CD4-positive, alpha-beta memory T cell (primary cell): ENCODE measurements around the gene GRAP2. TPM values are rescaled to one million over a fixed set of nuclear protein-coding genes. Genes with fewer than 3 reads are reported as not detected.
"Not testable (repeated sequence)": the region's sequence is repeated elsewhere in the genome, so short reads cannot be mapped to it uniquely, and the experiment has no call there.

Experiments
- CTCF ChIA-PET: fragments of 350-600 bp; sonication (Branson Sonifier 250); formaldehyde crosslinking; loops from one replicate; lab custom pipeline; 2021; ENCODE audit warnings: inconsistent platforms; ENCODE audit not compliant: partially characterized antibody; lab: Charles Lee
- POLR2A ChIA-PET: fragments of 350-600 bp; sonication (Branson Sonifier 250); formaldehyde crosslinking; loops from one replicate; lab custom pipeline; 2021; ENCODE audit not compliant: partially characterized antibody; lab: Charles Lee
- DNase-seq, 5 donors: peaks; one replicate each; pipeline versions ENCODE4 v3.0.0 to v3.0.0-alpha.2; 2020 to 2022; ENCODE audit warnings: mixed read lengths in 1 of 5
- H3K27ac ChIP-seq: one replicate; pipeline ENCODE4 v1.7.0; 2013; ENCODE audit warnings: low read depth, low read length
- H3K27me3 ChIP-seq: 2 replicates; pipeline ENCODE4 v1.7.0; 2013; ENCODE audit warnings: mild to moderate bottlenecking, low read length, moderate library complexity; ENCODE audit not compliant: insufficient read depth
- H3K36me3 ChIP-seq: 2 replicates; pipeline ENCODE4 v1.7.0; 2013; ENCODE audit warnings: mild to moderate bottlenecking, low read length, moderate library complexity; ENCODE audit not compliant: insufficient read depth
- H3K4me1 ChIP-seq: 2 replicates; pipeline ENCODE4 v1.7.0; 2013; ENCODE audit warnings: mild to moderate bottlenecking, low read length, moderate library complexity; ENCODE audit not compliant: insufficient read depth
- H3K4me3 ChIP-seq, 2 donors: one replicate each; pipeline ENCODE4 v1.7.0; 2013; ENCODE audit warnings: low read length in 2 of 2, mild to moderate bottlenecking in 1 of 2
- H3K9me3 ChIP-seq, 2 donors: one replicate each; pipeline ENCODE4 v1.7.0; 2013; ENCODE audit warnings: low read length in 2 of 2, control low read depth in 1 of 2; ENCODE audit not compliant: control insufficient read depth in 1 of 2
- H3K27ac Mint-ChIP-seq, 7 donors: one replicate each; pipeline ENCODE4 v1.8.0; 2020 to 2021; ENCODE audit warnings: mixed read lengths in 7 of 7, mild to moderate bottlenecking in 6 of 7, inconsistent platforms in 3 of 7, moderate library complexity in 3 of 7
- H3K27me3 Mint-ChIP-seq, 2 donors: one replicate each; pipeline ENCODE4 v1.8.0; 2020 to 2021; ENCODE audit warnings: mixed read lengths in 2 of 2
- H3K36me3 Mint-ChIP-seq, 2 donors: one replicate each; pipeline ENCODE4 v1.8.0; 2020 to 2021; ENCODE audit warnings: mixed read lengths in 2 of 2, inconsistent platforms in 1 of 2, mild to moderate bottlenecking in 1 of 2
- H3K4me1 Mint-ChIP-seq, 4 donors: one replicate each; pipeline ENCODE4 v1.8.0; 2020 to 2021; ENCODE audit warnings: mixed read lengths in 4 of 4, mild to moderate bottlenecking in 1 of 4
- H3K4me3 Mint-ChIP-seq, 8 donors: one replicate each; pipeline ENCODE4 v1.8.0; 2020 to 2021; ENCODE audit warnings: mixed read lengths in 8 of 8, mild to moderate bottlenecking in 7 of 8, moderate library complexity in 6 of 8, inconsistent platforms in 3 of 8
- H3K9me3 Mint-ChIP-seq, 8 donors: one replicate each; pipeline ENCODE4 v1.8.0; 2020 to 2021; ENCODE audit warnings: mixed read lengths in 8 of 8, mild to moderate bottlenecking in 5 of 8, inconsistent platforms in 3 of 8, moderate library complexity in 1 of 8
- intact Hi-C: fragments of 100-400 bp; cut with micrococcal nuclease; formaldehyde crosslinking; loops from one replicate; pipeline ENCODE4 v1.15.1; 2023
- polyA plus RNA-seq, 2 donors: library from polyadenylated mRNA; unstranded; fragments of 300-500 nt; fragmentation: Illumina TruSeq; gene quantifications; one replicate each; pipeline ENCODE4 v1.2.3, GENCODE V29; 2021
- total RNA-seq, 2 experiments: library from RNA; stranded (reverse); gene quantifications; one replicate each; pipeline ENCODE4 v1.2.3, GENCODE V29; 2021

The GRAP2 gene
- total and polyA plus RNA-seq, 4 experiments from 2014 or later = 53.1 to 140 (median 110) TPM

GRCh38 chr22:39869797-39870196 is 31.1 kb upstream of the GRAP2 start:
- POLR2A ChIA-PET, intact Hi-C loops, H3K27me3 ChIP-seq, H3K27ac ChIP-seq, H3K36me3 Mint-ChIP-seq, H3K36me3 ChIP-seq, H3K4me1 ChIP-seq, H3K27me3 Mint-ChIP-seq, H3K4me1 Mint-ChIP-seq, H3K9me3 ChIP-seq, H3K27ac Mint-ChIP-seq, H3K4me3 Mint-ChIP-seq, CTCF ChIA-PET, DNase-seq, H3K4me3 ChIP-seq, H3K9me3 Mint-ChIP-seq: not testable (repeated sequence)

GRCh38 chr22:39871008-39871798 is 29.7 kb upstream of the GRAP2 start:
- Histone ChIP-seq H3K4me3 (no peak overlapping the region), H3K27ac (no peak overlapping the region), H3K4me1 (no peaks in the 10 kb centered on the region), H3K9me3 (no peaks in the 10 kb centered on the region), H3K36me3 (no peaks in the 10 kb centered on the region), H3K27me3 (no peaks in the 10 kb centered on the region)
- POLR2A ChIA-PET = interaction anchor here (1.0 kb wide), 1 partner anchor 29 kb away, joined by 3 read pairs; the partner anchor contains the start of gene GRAP2
- no peaks in the 10 kb centered on the region for H3K36me3 Mint-ChIP-seq
- no peak overlapping the region for H3K4me3 Mint-ChIP-seq
- peaks cover 0 to 3% (median 0%) of the 10 kb centered on the region in 4 donors for H3K4me1 Mint-ChIP-seq
- H3K27ac Mint-ChIP-seq = no peak overlapping the region
- CTCF ChIA-PET = interaction anchor here (1.0 to 1.2 kb wide), 2 partner anchors 20 to 21 kb away, joined by 3 read pairs; no protein-coding TSS in a partner anchor
- DNase-seq = no peak
- no peaks in the 10 kb centered on the region for H3K27me3 Mint-ChIP-seq
- intact Hi-C loops = no loop called here
- peaks cover 0 to 4% (median 0%) of the 10 kb centered on the region in 8 donors for H3K9me3 Mint-ChIP-seq

DNA sequence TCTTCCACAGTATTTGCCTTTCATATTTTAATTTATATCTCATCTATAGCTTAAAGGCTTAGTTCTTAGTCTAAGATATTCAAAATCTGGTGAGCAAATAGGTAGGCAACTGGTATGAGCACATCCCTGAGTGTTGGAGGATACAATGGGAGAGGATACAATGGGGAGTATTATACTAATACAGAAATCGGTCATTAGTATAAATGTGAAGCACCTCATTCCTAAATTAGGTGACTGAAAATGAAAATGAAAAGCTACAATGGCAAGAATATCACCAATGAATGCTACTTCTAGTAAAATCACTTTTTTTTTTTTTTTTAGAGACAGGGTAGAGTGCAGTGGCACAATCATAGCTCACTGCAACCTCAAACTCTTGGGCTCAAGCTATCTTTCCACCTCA is 28.3 kb upstream of the GRAP2 start:
- Histone ChIP-seq H3K4me1 (no peaks in the 10 kb centered on the region), H3K4me3 (no peak overlapping the region), H3K9me3 (no peaks in the 10 kb centered on the region), H3K27ac (no peak overlapping the region), H3K36me3 (no peaks in the 10 kb centered on the region), H3K27me3 (no peaks in the 10 kb centered on the region)
- peaks cover 0 to 3% (median 0%) of the 10 kb centered on the region in 4 donors for H3K4me1 Mint-ChIP-seq
- H3K27me3 Mint-ChIP-seq = no peaks in the 10 kb centered on the region
- H3K4me3 Mint-ChIP-seq = no peak overlapping the region
- H3K9me3 Mint-ChIP-seq = peaks cover 0 to 4% (median 0%) of the 10 kb centered on the region in 8 donors
- POLR2A ChIA-PET = interaction anchor here (0.6 kb wide), 1 partner anchor 1902 kb away, joined by 4 read pairs; no protein-coding TSS in a partner anchor
- intact Hi-C loops = no loop called here
- no peak for DNase-seq
- H3K36me3 Mint-ChIP-seq = no peaks in the 10 kb centered on the region
- CTCF ChIA-PET = no interaction called here
- H3K27ac Mint-ChIP-seq = no peak overlapping the region

- no peak for DNase-seq
- POLR2A ChIA-PET = interaction anchor here (1.1 kb wide), 1 partner anchor 10 kb away, joined by 3 read pairs; no protein-coding TSS in a partner anchor
Observed at GRCh38 chr22:39873965-39874364, 26.9 kb upstream of the GRAP2 start.

GRCh38 chr22:39875176-39875885 is 25.6 kb upstream of the GRAP2 start:
- H3K9me3 Mint-ChIP-seq, CTCF ChIA-PET, H3K27me3 Mint-ChIP-seq, DNase-seq, H3K9me3 ChIP-seq, H3K4me3 ChIP-seq, H3K27ac ChIP-seq, H3K27me3 ChIP-seq, POLR2A ChIA-PET, H3K4me1 Mint-ChIP-seq, intact Hi-C loops, H3K4me3 Mint-ChIP-seq, H3K36me3 Mint-ChIP-seq, H3K4me1 ChIP-seq, H3K27ac Mint-ChIP-seq, H3K36me3 ChIP-seq: not testable (repeated sequence)

More at GRCh38 chr22:39873965-39874364, 26.9 kb upstream of the GRAP2 start:
- Histone ChIP-seq H3K27ac (no peak overlapping the region), H3K9me3 (no peaks in the 10 kb centered on the region), H3K36me3 (no peaks in the 10 kb centered on the region), H3K27me3 (no peaks in the 10 kb centered on the region), H3K4me3 (no peak overlapping the region), H3K4me1 (no peaks in the 10 kb centered on the region)
- CTCF ChIA-PET = interaction anchor here (1.9 kb wide), 1 partner anchor 11 kb away, joined by 6 read pairs; no protein-coding TSS in a partner anchor
- Mint-ChIP-seq H3K36me3 (no peaks in the 10 kb centered on the region), H3K27ac (no peak overlapping the region), H3K27me3 (no peaks in the 10 kb centered on the region), H3K9me3 (no peaks in the 10 kb centered on the region), H3K4me1 (peaks cover 0 to 6% (median under 1%) of the 10 kb centered on the region in 4 donors), H3K4me3 (no peak overlapping the region)
- intact Hi-C loops = no loop called here

DNA sequence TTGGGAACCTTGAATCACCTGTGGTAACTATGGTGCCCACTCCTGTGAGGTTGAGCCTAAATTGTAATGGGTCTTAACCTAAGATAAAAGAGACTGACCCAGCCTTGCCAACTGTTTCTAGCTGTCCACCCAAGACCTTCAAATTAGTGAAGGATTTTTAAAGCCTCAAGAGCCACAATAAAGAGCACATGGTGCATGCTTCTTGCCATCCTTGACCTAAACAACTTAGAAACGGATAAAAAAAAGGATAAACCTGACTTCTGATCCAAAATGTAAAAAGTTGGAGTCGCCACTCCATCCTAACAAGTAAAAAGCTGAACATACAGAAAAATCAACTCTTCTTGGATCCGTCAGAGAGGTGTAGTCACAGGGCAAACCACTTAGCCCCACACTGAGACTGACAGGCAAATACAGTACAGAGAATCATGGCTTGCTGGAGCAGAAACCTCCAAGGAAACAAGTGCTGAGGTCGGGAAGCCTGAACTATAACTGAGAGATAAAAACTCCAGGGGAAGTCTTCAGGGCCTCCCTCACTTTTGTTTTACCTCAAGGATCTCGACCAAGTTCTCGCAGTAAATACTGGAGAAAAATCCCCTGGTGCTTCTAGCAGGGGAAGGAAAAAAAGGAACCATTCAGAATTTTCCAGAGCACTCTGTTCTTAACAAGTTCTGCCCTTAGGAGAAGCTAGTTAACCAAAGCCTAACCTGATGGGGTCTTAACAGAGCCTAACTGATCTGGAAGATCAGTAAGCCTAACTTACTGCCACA is 23.6 kb upstream of the GRAP2 start:
- DNase-seq = no peak
- no peaks in the 10 kb centered on the region for H3K9me3 ChIP-seq
- H3K27ac ChIP-seq = no peak overlapping the region
- CTCF ChIA-PET = no interaction called here
- POLR2A ChIA-PET = no interaction called here
- intact Hi-C loops = no loop called here
- Mint-ChIP-seq H3K4me3 (no peak overlapping the region), H3K27ac (no peak overlapping the region), H3K9me3 (no peaks in the 10 kb centered on the region), H3K4me1 (peaks cover 0 to 7% (median 1%) of the 10 kb centered on the region in 4 donors), H3K27me3 (no peaks in the 10 kb centered on the region), H3K36me3 (no peaks in the 10 kb centered on the region)
- no peaks in the 10 kb centered on the region for H3K36me3 ChIP-seq
- H3K4me3 ChIP-seq = no peak overlapping the region
- H3K4me1 ChIP-seq = no peaks in the 10 kb centered on the region
- no peaks in the 10 kb centered on the region for H3K27me3 ChIP-seq

DNA sequence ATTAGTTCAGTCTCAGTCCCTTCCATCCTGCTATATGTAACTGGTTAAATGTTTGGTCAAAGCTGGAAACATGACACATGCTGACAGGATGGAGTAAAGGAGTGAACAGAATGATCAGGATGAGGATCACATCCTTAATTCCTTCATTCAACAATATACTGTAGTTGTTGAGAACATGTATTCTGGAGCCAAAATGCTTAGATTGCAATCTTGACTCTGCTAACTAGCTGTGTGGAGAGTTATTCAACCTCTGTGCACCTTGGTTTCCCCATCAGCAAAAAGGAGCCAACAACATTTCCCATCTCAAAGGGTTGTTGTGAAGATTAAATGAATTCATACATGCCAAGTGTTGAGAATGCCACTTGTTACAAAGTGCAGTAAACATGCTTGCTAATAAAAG is 20.2 kb upstream of the GRAP2 start:
- POLR2A ChIA-PET = no interaction called here
- H3K4me1 ChIP-seq = no peaks in the 10 kb centered on the region
- CTCF ChIA-PET = no interaction called here
- no peaks in the 10 kb centered on the region for H3K27me3 ChIP-seq
- no peaks in the 10 kb centered on the region for H3K36me3 ChIP-seq
- intact Hi-C loops = no loop called here
- H3K4me1 Mint-ChIP-seq = peaks cover 0 to 7% (median 1%) of the 10 kb centered on the region in 4 donors
- no peak for DNase-seq
- H3K27ac Mint-ChIP-seq = no peak overlapping the region
- no peaks in the 10 kb centered on the region for H3K9me3 ChIP-seq
- H3K27ac ChIP-seq = no peak overlapping the region
- H3K36me3 Mint-ChIP-seq = no peaks in the 10 kb centered on the region
- peaks cover 0 to 2% (median 0%) of the 10 kb centered on the region in 8 donors for H3K9me3 Mint-ChIP-seq
- H3K4me3 ChIP-seq = no peak overlapping the region
- no peaks in the 10 kb centered on the region for H3K27me3 Mint-ChIP-seq
- H3K4me3 Mint-ChIP-seq = no peak overlapping the region
